A673 (cell line): Measurements from ENCODE around the gene SV2C. TPM values are rescaled to one million over a fixed set of nuclear protein-coding genes. Genes with fewer than 3 reads are reported as not detected.

Experiments used
- BruUV-seq: library from RNA; stranded (reverse); fragments of 400-500 nt; replicated peaks from 2 replicates; lab custom pipeline; 2021; lab: Mats Ljungman, UMichigan
- CTCF ChIA-PET: fragments of 300-600 bp; sonication (Branson Sonifier 250); formaldehyde crosslinking; loops from one replicate; lab custom pipeline; 2022; ENCODE audit warnings: antibody characterized with exemption; lab: Charles Lee
- POLR2A ChIA-PET: fragments of 300-600 bp; sonication (Branson Sonifier 250); formaldehyde crosslinking; loops from one replicate; lab custom pipeline; 2022; ENCODE audit warnings: antibody characterized with exemption; ENCODE audit not compliant: low non-redundant PET; lab: Charles Lee
- DNase-seq: peaks from one replicate; pipeline ENCODE4 v3.0.0-alpha.2; 2015; ENCODE audit warnings: low spot score
- H3K27ac ChIP-seq: fragments of 200-600 bp; sonication (generic); 2 replicates; pipeline ENCODE4 v1.5.1; 2016; ENCODE audit warnings: mixed run types, low read depth, mild to moderate bottlenecking, mixed read lengths, antibody characterized with exemption, low read length; ENCODE audit not compliant: poor library complexity, severe bottlenecking
- H3K27me3 ChIP-seq: fragments of 200-600 bp; sonication (generic); replicated peaks from 2 replicates; pipeline ENCODE4 v1.6.1; 2017; ENCODE audit warnings: mixed run types, low read depth, mild to moderate bottlenecking, mixed read lengths, antibody characterized with exemption, low read length; ENCODE audit not compliant: insufficient read depth, poor library complexity
- H3K36me3 ChIP-seq: fragments of 200-600 bp; sonication (generic); 2 replicates; pipeline ENCODE4 v1.6.1; 2016; ENCODE audit warnings: mixed run types, mild to moderate bottlenecking, mixed read lengths, antibody characterized with exemption, low read length; ENCODE audit not compliant: insufficient read depth, poor library complexity, severe bottlenecking
- H3K4me1 ChIP-seq: fragments of 200-600 bp; sonication (generic); 2 replicates; pipeline ENCODE4 v1.6.1; 2017; ENCODE audit warnings: mixed run types, mild to moderate bottlenecking, mixed read lengths, antibody characterized with exemption, low read length; ENCODE audit not compliant: insufficient read depth, poor library complexity, severe bottlenecking
- H3K4me3 ChIP-seq: fragments of 200-600 bp; sonication (generic); 2 replicates; pipeline ENCODE4 v1.5.1; 2016; ENCODE audit warnings: low read depth, mixed run types, mild to moderate bottlenecking, mixed read lengths, low read length; ENCODE audit not compliant: poor library complexity, severe bottlenecking
- H3K9me3 ChIP-seq: fragments of 200-600 bp; sonication (generic); 2 replicates; pipeline ENCODE4 v1.6.1; 2016; ENCODE audit warnings: mixed run types, low read depth, mild to moderate bottlenecking, mixed read lengths, antibody characterized with exemption, low read length; ENCODE audit not compliant: poor library complexity, severe bottlenecking
- EZH2 ChIP-seq: fragments of 200-600 bp; sonication (generic); IDR thresholded peaks from 2 replicates; pipeline ENCODE4 v1.6.1; 2017; ENCODE audit warnings: borderline replicate concordance, low read depth, mild to moderate bottlenecking, mixed read lengths, antibody characterized with exemption, low read length; ENCODE audit not compliant: poor library complexity, severe bottlenecking
- intact Hi-C: fragments of 100-400 bp; cut with micrococcal nuclease; formaldehyde crosslinking; loops from one replicate; pipeline ENCODE4 v1.10.0; 2022; ENCODE audit not compliant: unreplicated experiment
- total RNA-seq: library from RNA; stranded (reverse); gene quantifications from 2 replicates; pipeline ENCODE4 v1.2.3, GENCODE V29; 2021
- TF ChIP-seq, protein P1 (sequence below): fragments of 300-800, 200-600 bp; sonication (generic); conservative IDR thresholded peaks from 2 replicates; pipeline ENCODE4 v1.5.1; 2017; ENCODE audit warnings: low read depth, mild to moderate bottlenecking, antibody characterized with exemption, low read length, moderate library complexity, mixed read lengths

The SV2C gene
- total RNA-seq, 1 experiment from 2014 or later = 3.1 TPM

DNA sequence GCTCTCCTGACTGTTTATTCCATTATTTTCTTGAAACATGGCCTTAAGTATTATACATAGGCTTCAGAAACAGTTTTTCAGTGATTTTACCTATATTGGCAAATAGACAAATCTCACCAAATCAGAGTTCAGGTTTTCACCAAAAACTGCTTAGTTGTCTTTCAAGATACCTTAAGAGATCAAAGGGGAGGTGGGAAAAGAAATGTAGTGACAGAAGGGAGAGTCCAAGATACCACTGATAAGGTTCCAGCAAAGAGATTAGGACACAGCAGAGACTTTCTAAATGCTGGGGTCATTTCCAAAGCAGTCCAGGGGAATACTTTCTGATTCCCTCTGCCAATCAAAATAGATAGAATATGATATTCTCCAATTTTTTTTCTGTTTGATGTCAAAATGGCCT lies 246.2 kb downstream of the SV2C start:
- H3K27ac ChIP-seq = no peak overlapping the region

DNA sequence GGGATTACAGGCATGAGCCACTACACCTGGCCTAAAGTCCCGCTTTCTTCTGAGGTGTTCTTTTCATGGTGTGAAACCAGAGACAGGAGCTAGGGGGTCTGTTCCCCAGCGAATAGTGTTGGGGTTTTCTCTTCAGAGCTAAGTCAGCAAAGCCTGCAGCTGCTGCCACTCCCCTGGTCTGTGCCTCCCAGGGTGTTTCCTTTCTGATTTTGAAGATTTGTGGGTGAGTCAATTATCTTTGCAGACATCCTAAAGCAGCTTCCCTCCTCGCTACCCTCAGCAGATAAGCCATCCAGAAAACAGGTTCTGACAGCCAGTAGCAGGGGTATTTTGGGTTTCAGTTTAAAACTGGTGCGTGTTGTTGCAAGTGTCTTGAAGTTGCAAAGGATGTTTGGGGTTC lies 247.9 kb downstream of the SV2C start:
- Histone ChIP-seq H3K27me3 (no peaks in the 10 kb centered on the region), H3K9me3 (no peaks in the 10 kb centered on the region), H3K27ac (no peak overlapping the region), H3K4me3 (no peak overlapping the region), H3K36me3 (no peaks in the 10 kb centered on the region), H3K4me1 (peaks cover 45% of the 10 kb centered on the region)
- CTCF ChIA-PET = interaction anchor here (0.7 kb wide), 1 partner anchor 596 kb away, joined by 4 read pairs; no protein-coding TSS in a partner anchor
- intact Hi-C loops = no loop called here
- peak; percentile 46 for DNase-seq
- TF ChIP-seq EZH2 = no peak
- TF ChIP-seq, protein P1, sequence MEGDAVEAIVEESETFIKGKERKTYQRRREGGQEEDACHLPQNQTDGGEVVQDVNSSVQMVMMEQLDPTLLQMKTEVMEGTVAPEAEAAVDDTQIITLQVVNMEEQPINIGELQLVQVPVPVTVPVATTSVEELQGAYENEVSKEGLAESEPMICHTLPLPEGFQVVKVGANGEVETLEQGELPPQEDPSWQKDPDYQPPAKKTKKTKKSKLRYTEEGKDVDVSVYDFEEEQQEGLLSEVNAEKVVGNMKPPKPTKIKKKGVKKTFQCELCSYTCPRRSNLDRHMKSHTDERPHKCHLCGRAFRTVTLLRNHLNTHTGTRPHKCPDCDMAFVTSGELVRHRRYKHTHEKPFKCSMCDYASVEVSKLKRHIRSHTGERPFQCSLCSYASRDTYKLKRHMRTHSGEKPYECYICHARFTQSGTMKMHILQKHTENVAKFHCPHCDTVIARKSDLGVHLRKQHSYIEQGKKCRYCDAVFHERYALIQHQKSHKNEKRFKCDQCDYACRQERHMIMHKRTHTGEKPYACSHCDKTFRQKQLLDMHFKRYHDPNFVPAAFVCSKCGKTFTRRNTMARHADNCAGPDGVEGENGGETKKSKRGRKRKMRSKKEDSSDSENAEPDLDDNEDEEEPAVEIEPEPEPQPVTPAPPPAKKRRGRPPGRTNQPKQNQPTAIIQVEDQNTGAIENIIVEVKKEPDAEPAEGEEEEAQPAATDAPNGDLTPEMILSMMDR = no peak
- no TSS peak for BruUV-seq
- POLR2A ChIA-PET = no interaction called here

More for the DNA sequence above, 246.2 kb downstream of the SV2C start:
- Histone ChIP-seq H3K36me3 (no peaks in the 10 kb centered on the region), H3K4me1 (peaks cover 58% of the 10 kb centered on the region), H3K9me3 (no peaks in the 10 kb centered on the region), H3K4me3 (no peak overlapping the region), H3K27me3 (no peaks in the 10 kb centered on the region)
- intact Hi-C loops = no loop called here
- BruUV-seq = no TSS peak
- CTCF ChIA-PET = no interaction called here
- no peak for TF ChIP-seq EZH2
- TF ChIP-seq, protein P1 = no peak
- POLR2A ChIA-PET = no interaction called here
- DNase-seq = no peak

DNA sequence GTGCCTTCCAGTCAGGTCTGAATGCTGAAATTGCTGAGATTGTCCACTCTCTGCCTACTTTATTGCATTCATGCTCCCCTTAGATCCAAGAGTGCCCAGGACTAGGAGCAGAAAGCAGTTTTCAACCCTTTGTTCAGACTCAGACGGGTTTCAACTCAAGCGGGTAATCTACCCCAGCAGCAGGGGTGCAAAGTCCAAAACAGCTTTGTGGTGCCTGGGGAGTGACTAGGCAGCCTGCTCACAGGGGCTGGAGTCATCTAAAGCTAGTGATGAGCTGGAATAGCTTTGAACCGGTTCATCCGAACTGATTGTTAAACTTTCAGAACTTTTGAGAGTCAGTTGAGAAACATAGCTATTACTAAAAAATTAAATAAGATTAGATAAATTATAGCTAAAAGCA lies 248.9 kb downstream of the SV2C start:
- ChIA-PET POLR2A (no interaction called here), CTCF (no interaction called here)
- Histone ChIP-seq H3K36me3 (no peaks in the 10 kb centered on the region), H3K4me3 (no peak overlapping the region), H3K9me3 (no peaks in the 10 kb centered on the region), H3K27ac (no peak overlapping the region), H3K27me3 (no peaks in the 10 kb centered on the region), H3K4me1 (peaks cover 35% of the 10 kb centered on the region)
- TF ChIP-seq EZH2 = no peak
- TF ChIP-seq, protein P1 = no peak
- no peak for DNase-seq
- BruUV-seq = no TSS peak
- intact Hi-C loops = no loop called here
